Measurements from ENCODE around the gene ALMS1. TPM values are rescaled to one million over a fixed set of nuclear protein-coding genes. Genes with fewer than 3 reads are reported as not detected.
A peak's percentile ranks its signal among the peaks of the same experiment; 100 is the strongest.

Gene ALMS1
- total and polyA plus RNA-seq, 2 of the 4 experiments (the other 2 are of a cell fraction) = 20.8 to 52.8 TPM

DNA sequence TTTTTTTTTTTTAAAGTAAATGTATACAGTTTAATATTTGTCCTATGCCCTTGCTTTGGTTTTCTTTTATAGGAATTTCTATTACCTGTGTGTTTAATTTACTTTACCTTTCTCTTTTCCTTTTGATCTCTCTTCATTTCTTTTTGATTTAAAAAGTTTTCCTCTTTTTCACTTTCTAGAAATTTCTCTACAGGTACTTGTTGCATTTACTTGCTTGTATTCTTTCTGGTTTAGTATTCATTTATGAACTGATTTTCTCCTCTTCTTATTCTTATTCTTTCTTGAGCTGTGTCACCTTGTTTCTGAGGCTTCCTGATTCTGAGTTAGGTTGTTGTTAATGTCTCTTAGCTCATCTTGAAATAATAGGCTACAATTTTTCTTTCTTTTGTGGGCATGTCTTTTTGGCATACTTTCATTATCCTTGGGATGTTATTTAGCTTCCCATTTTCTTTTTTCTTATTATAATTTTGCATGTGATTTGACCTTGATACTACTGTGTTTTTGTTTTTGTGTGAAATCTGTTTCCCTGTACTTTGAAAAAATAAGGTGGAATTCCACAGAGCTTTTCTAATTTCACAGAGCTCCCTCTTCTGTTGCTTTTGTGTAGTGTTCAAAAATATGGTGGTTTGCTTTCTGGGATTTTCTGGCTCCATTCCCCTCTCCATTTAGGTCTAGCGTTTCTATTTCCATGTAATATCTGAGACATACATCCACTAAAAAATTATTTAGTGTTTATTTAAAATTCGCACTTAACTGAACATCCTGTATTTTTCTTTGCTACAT, 25.5 kb upstream of the ALMS1 start:
- H4K8ac ChIP-seq (ENCODE audit: low read depth in 2 of 2, low read length in 2 of 2) = no peak overlapping the region
- peaks cover 2% of the 10 kb centered on the region; the same call in 1 of the 2 replicates for H3K27me3 ChIP-seq (ENCODE audit: control insufficient read depth, insufficient read depth, low read length)
- no peak for DNase-seq
- H2AK9ac ChIP-seq (replicated peaks; ENCODE audit: low read depth, low read length, poor library complexity) = no peak overlapping the region
- H3K9me3 ChIP-seq (ENCODE audit: control insufficient read depth, insufficient read depth, low read length) = no peaks in the 10 kb centered on the region
- H2BK15ac ChIP-seq (ENCODE audit: low read depth, low read length) = no peak overlapping the region
- in situ Hi-C loops (cut with MboI; ENCODE audit: low sequenced_read_pairs) = no loop called here
- H3K23ac ChIP-seq (ENCODE audit: low read depth, low read length) = no peak overlapping the region
- no peak overlapping the region for H3K56ac ChIP-seq (ENCODE audit: extremely low read depth, insufficient read depth, low read length)
- BruUV-seq (replicated peaks) = no TSS peak
- no peak overlapping the region for H3K4me2 ChIP-seq (ENCODE audit: low read depth, low read length)
- dilution Hi-C loops (cut with HindIII; ENCODE audit: low sequenced_read_pairs, unreplicated experiment) = no loop called here
- ATAC-seq (ENCODE audit: low read depth) = no peak
- no peak overlapping the region for H4K5ac ChIP-seq (ENCODE audit: low read depth, low read length)
- H3K4ac ChIP-seq (ENCODE audit: low read depth, low read length) = no peak overlapping the region
- no peak overlapping the region for H2AFZ ChIP-seq (replicated peaks; ENCODE audit: low read length, poor library complexity)
- H3K18ac ChIP-seq (ENCODE audit: low read depth, low read length) = no peak overlapping the region
- WGBS, 2 experiments (ENCODE audit: extremely low coverage in 2 of 2, insufficient read length in 1 of 2) = no CpG with 5 or more reads among the region's 2 CpGs
- H2AK5ac ChIP-seq (ENCODE audit: low read depth, low read length) = no peak overlapping the region
- no peaks in the 10 kb centered on the region for H3K9me1 ChIP-seq (ENCODE audit: insufficient read depth, low read length)
- H2BK20ac ChIP-seq (ENCODE audit: low read depth, low read length) = no peak overlapping the region
- no peak overlapping the region for H3K27ac ChIP-seq (ENCODE audit: insufficient read depth, low read length)
- H3K4me1 ChIP-seq (ENCODE audit: control insufficient read depth, insufficient read depth, low read length) = no peaks in the 10 kb centered on the region
- intact Hi-C loops (cut with micrococcal nuclease) = no loop called here
- H3K36me3 ChIP-seq (ENCODE audit: control insufficient read depth, insufficient read depth, low read length) = no peaks in the 10 kb centered on the region
- H2BK120ac ChIP-seq (ENCODE audit: low read depth, low read length) = no peak overlapping the region
- no peak overlapping the region for H3K4me3 ChIP-seq (ENCODE audit: insufficient read depth, low read depth, low read length)
- TF ChIP-seq, protein P1, sequence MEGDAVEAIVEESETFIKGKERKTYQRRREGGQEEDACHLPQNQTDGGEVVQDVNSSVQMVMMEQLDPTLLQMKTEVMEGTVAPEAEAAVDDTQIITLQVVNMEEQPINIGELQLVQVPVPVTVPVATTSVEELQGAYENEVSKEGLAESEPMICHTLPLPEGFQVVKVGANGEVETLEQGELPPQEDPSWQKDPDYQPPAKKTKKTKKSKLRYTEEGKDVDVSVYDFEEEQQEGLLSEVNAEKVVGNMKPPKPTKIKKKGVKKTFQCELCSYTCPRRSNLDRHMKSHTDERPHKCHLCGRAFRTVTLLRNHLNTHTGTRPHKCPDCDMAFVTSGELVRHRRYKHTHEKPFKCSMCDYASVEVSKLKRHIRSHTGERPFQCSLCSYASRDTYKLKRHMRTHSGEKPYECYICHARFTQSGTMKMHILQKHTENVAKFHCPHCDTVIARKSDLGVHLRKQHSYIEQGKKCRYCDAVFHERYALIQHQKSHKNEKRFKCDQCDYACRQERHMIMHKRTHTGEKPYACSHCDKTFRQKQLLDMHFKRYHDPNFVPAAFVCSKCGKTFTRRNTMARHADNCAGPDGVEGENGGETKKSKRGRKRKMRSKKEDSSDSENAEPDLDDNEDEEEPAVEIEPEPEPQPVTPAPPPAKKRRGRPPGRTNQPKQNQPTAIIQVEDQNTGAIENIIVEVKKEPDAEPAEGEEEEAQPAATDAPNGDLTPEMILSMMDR (conservative IDR thresholded peaks at IDR 0.05; ENCODE audit: low read depth, low read length) = peak; percentile 34
- TF ChIP-seq SMC3 (IDR thresholded peaks at IDR 0.05; ENCODE audit: low read depth, low read length) (peak; percentile 26; the same call in 1 of the 2 replicates), RAD21 (IDR thresholded peaks at IDR 0.05; ENCODE audit: low read length) (peak; percentile 21; the same call in 1 of the 2 replicates)
- TF ChIP-seq, protein P2, sequence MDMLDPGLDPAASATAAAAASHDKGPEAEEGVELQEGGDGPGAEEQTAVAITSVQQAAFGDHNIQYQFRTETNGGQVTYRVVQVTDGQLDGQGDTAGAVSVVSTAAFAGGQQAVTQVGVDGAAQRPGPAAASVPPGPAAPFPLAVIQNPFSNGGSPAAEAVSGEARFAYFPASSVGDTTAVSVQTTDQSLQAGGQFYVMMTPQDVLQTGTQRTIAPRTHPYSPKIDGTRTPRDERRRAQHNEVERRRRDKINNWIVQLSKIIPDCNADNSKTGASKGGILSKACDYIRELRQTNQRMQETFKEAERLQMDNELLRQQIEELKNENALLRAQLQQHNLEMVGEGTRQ (IDR thresholded peaks at IDR 0.05; ENCODE audit: low read depth, low read length) = no peak
- no peak overlapping the region for H4K91ac ChIP-seq (ENCODE audit: insufficient read depth, low read depth, low read length)
- no peak overlapping the region for H2BK5ac ChIP-seq (ENCODE audit: low read depth, low read length, poor library complexity, severe bottlenecking)
- H3K79me1 ChIP-seq (ENCODE audit: low read depth in 1 of 2, low read length in 2 of 2) = no peaks in the 10 kb centered on the region
- H4K20me1 ChIP-seq (ENCODE audit: insufficient read depth, low read length) = no peaks in the 10 kb centered on the region
- H3K9ac ChIP-seq (ENCODE audit: low read depth, low read length) = no peak overlapping the region
- POLR2A ChIA-PET (ENCODE audit: unreplicated experiment) = no interaction called here
- no peak overlapping the region for H3K14ac ChIP-seq (replicated peaks; ENCODE audit: low read depth, low read length)
- CTCF ChIA-PET = interaction anchor here (1.0 kb wide), 1 partner anchor 9 kb away, joined by 5 read pairs; no protein-coding TSS in a partner anchor

Data from IMR-90 (cell line).